Loucy (cell line): Measurements from ENCODE around the gene TRIM15.

ENCODE experiments used
- H2AFZ ChIP-seq: fragments of 200-600 bp; sonication (generic); 2 replicates; pipeline ENCODE4 v1.6.0; 2016; ENCODE audit warnings: antibody characterized with exemption, mild to moderate bottlenecking, low read length, moderate library complexity
- H3F3A ChIP-seq: fragments of 200-600 bp; 2 replicates; pipeline ENCODE4 v1.6.0; 2016; ENCODE audit warnings: antibody characterized with exemption, low read depth, mild to moderate bottlenecking
- H3K27me3 ChIP-seq: fragments of 200-600 bp; sonication (generic); 2 replicates; pipeline ENCODE4 v1.6.1; 2014; ENCODE audit warnings: low read length, mild to moderate bottlenecking; ENCODE audit not compliant: insufficient read depth, poor library complexity, severe bottlenecking
- H3K36me3 ChIP-seq: fragments of 200-600 bp; sonication (generic); 2 replicates; pipeline ENCODE4 v1.6.1; 2016; ENCODE audit warnings: low read length; ENCODE audit not compliant: insufficient read depth
- H3K4me1 ChIP-seq: fragments of 200-600 bp; sonication (generic); 2 replicates; pipeline ENCODE4 v1.5.1; 2014; ENCODE audit warnings: low read length, mild to moderate bottlenecking; ENCODE audit not compliant: insufficient read depth, poor library complexity, severe bottlenecking
- H3K4me2 ChIP-seq: fragments of 200-600 bp; sonication (generic); 2 replicates; pipeline ENCODE4 v1.6.0; 2014; ENCODE audit warnings: antibody characterized with exemption, low read length, low read depth, mild to moderate bottlenecking; ENCODE audit not compliant: poor library complexity, severe bottlenecking
- H3K4me3 ChIP-seq: fragments of 200-600 bp; sonication (generic); 2 replicates; pipeline ENCODE4 v1.5.1; 2014; ENCODE audit warnings: low read length, mild to moderate bottlenecking, mixed read lengths; ENCODE audit not compliant: poor library complexity, severe bottlenecking
- H3K79me2 ChIP-seq: fragments of 200-600 bp; sonication (generic); 2 replicates; pipeline ENCODE4 v1.6.1; 2014; ENCODE audit warnings: low read length; ENCODE audit not compliant: insufficient read depth
- H3K9ac ChIP-seq: fragments of 200-600 bp; sonication (generic); 2 replicates; pipeline ENCODE4 v1.6.0; 2014; ENCODE audit warnings: mild to moderate bottlenecking, low read depth, low read length, moderate library complexity; ENCODE audit not compliant: poor library complexity, severe bottlenecking
- H3K9me2 ChIP-seq: fragments of 200-600 bp; sonication (generic); replicated peaks from 2 replicates; pipeline ENCODE4 v1.6.1; 2016; ENCODE audit warnings: low read depth, low read length, mixed read lengths
- H3K9me3 ChIP-seq: fragments of 200-600 bp; sonication (generic); 2 replicates; pipeline ENCODE4 v1.6.1; 2014; ENCODE audit warnings: mild to moderate bottlenecking, antibody characterized with exemption, low read length, low read depth; ENCODE audit not compliant: insufficient read depth
- H4K20me1 ChIP-seq: fragments of 200-600 bp; sonication (generic); 2 replicates; pipeline ENCODE4 v1.6.0; 2014; ENCODE audit warnings: antibody characterized with exemption, low read length, mild to moderate bottlenecking; ENCODE audit not compliant: insufficient read depth, poor library complexity, severe bottlenecking
- EZH2phosphoT487 ChIP-seq: fragments of 200-600 bp; IDR thresholded peaks from 2 replicates; pipeline ENCODE4 v1.6.1; 2018; ENCODE audit warnings: antibody characterized with exemption, mild to moderate bottlenecking, moderate library complexity, borderline replicate concordance
- TF ChIP-seq, protein P1 (sequence below): fragments of 200-600 bp; sonication (generic); conservative IDR thresholded peaks from 2 replicates; pipeline ENCODE4 v1.5.1; 2014; ENCODE audit warnings: mild to moderate bottlenecking, antibody characterized with exemption, low read length

The TRIM15 gene

DNA sequence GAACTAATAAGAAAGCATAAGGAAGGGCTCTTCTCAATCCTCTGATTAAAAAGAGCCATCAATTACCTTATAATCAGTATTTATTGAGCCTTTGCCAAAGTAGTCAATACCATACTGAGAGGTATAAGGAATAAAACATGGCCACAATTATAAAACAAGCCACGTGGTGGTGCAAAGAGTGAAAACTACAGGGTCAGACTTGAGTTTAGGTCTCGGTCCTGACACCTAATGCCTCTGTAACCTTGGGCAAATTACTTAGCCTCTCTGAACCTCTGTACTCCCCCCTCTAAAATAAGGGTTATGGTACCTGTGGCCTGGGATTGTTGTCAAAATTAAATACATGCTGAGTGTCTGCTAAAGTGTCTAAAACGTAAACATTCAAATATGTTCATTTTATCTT is 14.1 kb upstream of the TRIM15 start:
- H3K4me2 ChIP-seq, result no peak overlapping the region
- H3F3A ChIP-seq, result no peaks in the 10 kb centered on the region
- no peaks in the 10 kb centered on the region for H3K27me3 ChIP-seq
- H3K4me3 ChIP-seq, result no peak overlapping the region
- no peaks in the 10 kb centered on the region for H4K20me1 ChIP-seq
- H3K79me2 ChIP-seq, result no peaks in the 10 kb centered on the region
- no peaks in the 10 kb centered on the region for H3K9me2 ChIP-seq
- H3K9ac ChIP-seq, result no peak overlapping the region
- no peak for TF ChIP-seq EZH2phosphoT487
- TF ChIP-seq, protein P1, sequence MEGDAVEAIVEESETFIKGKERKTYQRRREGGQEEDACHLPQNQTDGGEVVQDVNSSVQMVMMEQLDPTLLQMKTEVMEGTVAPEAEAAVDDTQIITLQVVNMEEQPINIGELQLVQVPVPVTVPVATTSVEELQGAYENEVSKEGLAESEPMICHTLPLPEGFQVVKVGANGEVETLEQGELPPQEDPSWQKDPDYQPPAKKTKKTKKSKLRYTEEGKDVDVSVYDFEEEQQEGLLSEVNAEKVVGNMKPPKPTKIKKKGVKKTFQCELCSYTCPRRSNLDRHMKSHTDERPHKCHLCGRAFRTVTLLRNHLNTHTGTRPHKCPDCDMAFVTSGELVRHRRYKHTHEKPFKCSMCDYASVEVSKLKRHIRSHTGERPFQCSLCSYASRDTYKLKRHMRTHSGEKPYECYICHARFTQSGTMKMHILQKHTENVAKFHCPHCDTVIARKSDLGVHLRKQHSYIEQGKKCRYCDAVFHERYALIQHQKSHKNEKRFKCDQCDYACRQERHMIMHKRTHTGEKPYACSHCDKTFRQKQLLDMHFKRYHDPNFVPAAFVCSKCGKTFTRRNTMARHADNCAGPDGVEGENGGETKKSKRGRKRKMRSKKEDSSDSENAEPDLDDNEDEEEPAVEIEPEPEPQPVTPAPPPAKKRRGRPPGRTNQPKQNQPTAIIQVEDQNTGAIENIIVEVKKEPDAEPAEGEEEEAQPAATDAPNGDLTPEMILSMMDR, result 0 out of 2 replicates have a peak, but pooled peaks have one; percentile 9
- peaks cover 49% of the 10 kb centered on the region for H3K4me1 ChIP-seq
- H3K9me3 ChIP-seq, result no peaks in the 10 kb centered on the region
- no peaks in the 10 kb centered on the region for H3K36me3 ChIP-seq
- no peak overlapping the region for H2AFZ ChIP-seq

DNA sequence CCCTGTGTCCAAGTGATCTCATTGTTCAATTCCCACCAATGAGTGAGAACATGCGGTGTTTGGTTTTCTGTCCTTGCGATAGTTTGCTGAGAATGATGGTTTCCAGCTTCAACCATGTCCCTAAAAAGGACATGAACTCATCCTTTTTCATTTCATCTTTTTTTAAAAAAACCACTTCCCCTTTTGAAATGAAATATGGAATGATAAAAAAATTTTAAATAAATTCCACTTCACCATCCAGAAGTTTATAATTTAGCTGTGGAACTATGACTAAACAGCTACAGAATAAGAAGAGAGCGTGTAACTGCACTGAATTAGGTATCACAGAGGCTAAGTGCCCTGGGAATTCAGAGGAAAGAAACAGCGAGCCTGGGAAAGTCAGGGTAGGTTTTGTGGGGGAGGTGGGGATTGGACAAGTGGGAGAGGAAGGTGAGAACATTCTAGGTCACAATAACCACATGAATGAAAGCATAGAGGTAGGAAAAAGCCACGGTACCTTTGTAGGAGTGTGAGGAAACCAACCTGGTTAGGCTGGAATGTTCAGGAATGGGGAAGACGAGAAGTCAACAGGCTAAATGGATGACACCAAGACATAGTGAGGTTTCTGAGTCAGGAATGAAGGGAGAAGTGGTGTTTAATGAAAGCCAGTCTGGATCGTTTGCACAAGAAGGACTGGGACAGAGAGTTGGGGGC is 13.3 kb upstream of the TRIM15 start:
- Histone ChIP-seq H2AFZ (no peak overlapping the region), H3K9ac (no peak overlapping the region), H3K9me3 (no peaks in the 10 kb centered on the region), H4K20me1 (no peaks in the 10 kb centered on the region), H3K27me3 (no peaks in the 10 kb centered on the region), H3K4me3 (no peak overlapping the region), H3K4me1 (peaks cover 49% of the 10 kb centered on the region), H3K36me3 (no peaks in the 10 kb centered on the region), H3F3A (no peaks in the 10 kb centered on the region), H3K4me2 (no peak overlapping the region), H3K79me2 (no peaks in the 10 kb centered on the region), H3K9me2 (no peaks in the 10 kb centered on the region)
- TF ChIP-seq, protein P1, result no peak
- no peak for TF ChIP-seq EZH2phosphoT487

DNA sequence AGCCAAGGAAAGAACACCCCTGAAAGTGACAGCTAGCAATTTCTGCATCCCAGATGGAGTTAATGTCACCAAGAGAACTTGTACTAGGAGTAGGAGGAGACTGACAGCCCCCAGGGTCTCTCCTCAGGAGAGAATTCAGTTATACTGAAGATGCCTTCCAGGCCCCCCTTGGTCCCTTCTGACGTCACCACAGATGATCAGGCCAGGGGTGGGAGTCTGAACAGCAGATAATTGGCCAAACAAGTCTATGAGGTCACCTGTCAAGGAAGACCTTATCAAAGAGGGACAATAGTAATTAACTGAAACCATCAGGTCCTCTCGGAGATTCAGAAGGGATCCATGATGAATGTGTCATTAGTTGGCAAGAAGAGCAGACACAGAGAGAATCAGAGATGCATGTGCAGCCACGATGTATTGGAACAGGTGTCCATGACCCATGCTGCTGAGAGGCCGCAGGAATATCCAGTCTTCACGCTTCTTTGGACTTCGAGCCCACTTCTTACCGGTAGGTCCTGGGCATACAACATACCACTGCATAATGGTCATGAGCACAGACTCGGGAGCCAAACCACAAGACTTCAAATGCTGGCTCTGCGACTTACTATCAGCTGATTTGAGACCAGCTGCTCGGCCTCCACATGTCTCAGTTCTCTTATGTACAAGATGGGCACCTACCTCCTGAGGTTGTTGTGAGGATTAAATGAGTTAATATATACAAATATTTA is 12.5 kb upstream of the TRIM15 start:
- Histone ChIP-seq H3K4me3 (no peak overlapping the region), H3K9me2 (no peaks in the 10 kb centered on the region), H3K79me2 (no peaks in the 10 kb centered on the region), H4K20me1 (no peaks in the 10 kb centered on the region), H3K9me3 (no peaks in the 10 kb centered on the region), H3K36me3 (no peaks in the 10 kb centered on the region), H3K4me2 (peak overlapping the region; percentile 39), H3K9ac (peak overlapping the region; percentile 54), H3F3A (no peaks in the 10 kb centered on the region), H3K27me3 (no peaks in the 10 kb centered on the region), H2AFZ (no peak overlapping the region), H3K4me1 (peaks cover 49% of the 10 kb centered on the region)
- TF ChIP-seq EZH2phosphoT487, result no peak
- TF ChIP-seq, protein P1, result no peak
